Measurements from ENCODE around the gene CBFA2T3.

DNA sequence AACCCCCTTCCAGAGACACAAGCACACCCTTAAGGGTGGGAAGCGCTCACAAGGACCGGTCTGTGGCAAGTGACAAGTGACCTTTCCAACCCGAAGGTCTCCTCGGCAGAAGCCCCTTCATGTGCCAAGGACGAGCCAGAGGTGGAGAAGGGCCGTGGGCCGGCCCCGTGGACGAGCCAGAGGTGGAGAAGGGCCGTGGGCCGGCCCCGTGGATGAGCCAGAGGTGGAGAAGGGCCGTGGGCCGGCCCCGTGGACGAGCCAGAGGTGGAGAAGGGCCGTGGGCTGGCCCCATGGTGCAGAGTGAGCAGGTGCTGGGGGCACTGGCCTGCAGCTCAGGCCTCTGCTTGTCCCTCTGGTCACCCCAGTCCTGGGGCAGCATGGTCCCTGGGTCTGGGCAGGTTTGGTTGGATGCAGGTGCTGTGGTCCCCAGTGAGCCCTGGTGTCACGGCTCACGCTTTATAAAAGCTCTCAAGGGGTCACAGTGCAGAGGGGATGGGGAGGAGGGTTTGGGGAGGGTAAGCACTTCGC is 45.6 kb downstream of the CBFA2T3 start:
- TF ChIP-seq POLR2AphosphoS5 (IDR thresholded peaks at IDR 0.05; ENCODE audit: borderline replicate concordance, low read depth, low read length) (no peak), EZH2 (IDR thresholded peaks at IDR 0.05) (no peak)
